Posterior cingulate gyrus (tissue), 11 donors: ENCODE data around the gene MCF2.
A peak's percentile ranks its signal among the peaks of the same experiment; 100 is the strongest.
"Not testable (repeated sequence)": the region's sequence is repeated elsewhere in the genome, so short reads cannot be mapped to it uniquely, and the experiment has no call there.

Experiments
- DNase-seq, 10 donors: peaks; one replicate each; pipeline versions ENCODE4 v3.0.0 to v3.0.0-alpha.2; 2020 to 2021; ENCODE audit warnings: mixed read lengths in 3 of 10
- intact Hi-C: fragments of 100-400 bp; cut with DNase I; formaldehyde crosslinking; loops from one replicate; pipeline ENCODE4 v1.15.1; 2023

The MCF2 gene, protein sequence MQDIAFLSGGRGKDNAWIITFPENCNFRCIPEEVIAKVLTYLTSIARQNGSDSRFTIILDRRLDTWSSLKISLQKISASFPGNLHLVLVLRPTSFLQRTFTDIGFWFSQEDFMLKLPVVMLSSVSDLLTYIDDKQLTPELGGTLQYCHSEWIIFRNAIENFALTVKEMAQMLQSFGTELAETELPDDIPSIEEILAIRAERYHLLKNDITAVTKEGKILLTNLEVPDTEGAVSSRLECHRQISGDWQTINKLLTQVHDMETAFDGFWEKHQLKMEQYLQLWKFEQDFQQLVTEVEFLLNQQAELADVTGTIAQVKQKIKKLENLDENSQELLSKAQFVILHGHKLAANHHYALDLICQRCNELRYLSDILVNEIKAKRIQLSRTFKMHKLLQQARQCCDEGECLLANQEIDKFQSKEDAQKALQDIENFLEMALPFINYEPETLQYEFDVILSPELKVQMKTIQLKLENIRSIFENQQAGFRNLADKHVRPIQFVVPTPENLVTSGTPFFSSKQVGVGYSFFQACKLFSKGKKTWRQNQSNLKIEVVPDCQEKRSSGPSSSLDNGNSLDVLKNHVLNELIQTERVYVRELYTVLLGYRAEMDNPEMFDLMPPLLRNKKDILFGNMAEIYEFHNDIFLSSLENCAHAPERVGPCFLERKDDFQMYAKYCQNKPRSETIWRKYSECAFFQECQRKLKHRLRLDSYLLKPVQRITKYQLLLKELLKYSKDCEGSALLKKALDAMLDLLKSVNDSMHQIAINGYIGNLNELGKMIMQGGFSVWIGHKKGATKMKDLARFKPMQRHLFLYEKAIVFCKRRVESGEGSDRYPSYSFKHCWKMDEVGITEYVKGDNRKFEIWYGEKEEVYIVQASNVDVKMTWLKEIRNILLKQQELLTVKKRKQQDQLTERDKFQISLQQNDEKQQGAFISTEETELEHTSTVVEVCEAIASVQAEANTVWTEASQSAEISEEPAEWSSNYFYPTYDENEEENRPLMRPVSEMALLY

DNA sequence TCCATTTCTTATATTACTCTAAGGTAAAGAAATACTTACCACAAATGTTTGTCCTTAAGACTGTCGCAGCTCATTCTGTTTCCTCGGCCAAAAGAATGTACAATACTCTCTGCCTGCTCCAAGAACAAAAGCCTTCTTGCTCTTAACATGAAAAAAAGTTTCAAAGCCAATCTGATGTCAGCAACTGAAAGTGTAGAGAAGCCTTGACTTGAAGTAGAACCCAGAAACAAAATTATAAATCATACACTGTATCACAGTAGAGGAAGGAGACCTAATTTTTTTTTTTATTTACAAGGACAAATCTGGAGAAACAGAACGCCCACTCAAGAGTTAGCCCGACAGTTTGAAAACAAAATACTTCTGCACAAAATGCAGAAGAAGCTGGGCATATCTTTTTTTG lies at the start of gene MCF2:
TSS of gene MCF2 (minus strand) at position 101 of the 400 bp plus-strand sequence. CDS start 56,423 bp downstream, outside the sequence.
- intact Hi-C loops: no loop called here
- no peak for DNase-seq

- no peak for DNase-seq
- intact Hi-C loops: no loop called here
These were observed 43.1 kb upstream of the MCF2 start for GRCh38 chrX:139751053-139751452.

DNA sequence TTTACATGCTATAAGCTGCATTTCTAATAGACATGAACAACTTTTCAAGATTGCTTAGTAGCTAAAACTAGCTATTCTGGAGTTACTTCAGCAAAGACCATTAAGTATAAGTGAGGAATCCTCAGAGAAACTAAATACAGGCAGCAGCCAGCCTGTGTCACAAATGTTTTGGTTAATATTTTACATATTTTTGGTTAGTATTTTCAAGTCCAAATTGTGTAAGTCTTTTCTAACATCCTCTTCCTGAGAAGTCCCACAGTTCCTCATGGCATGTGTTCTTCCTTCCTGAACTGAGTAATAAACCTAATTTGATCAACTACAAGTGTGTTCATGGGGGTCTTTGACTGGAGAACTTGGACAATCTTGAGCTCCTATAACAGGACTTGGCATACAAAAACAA lies 42.4 kb upstream of the MCF2 start:
- DNase-seq: no peak
- intact Hi-C loops: no loop called here

- intact Hi-C loops: no loop called here
- no peak for DNase-seq
These were observed 31.2 kb upstream of the MCF2 start for GRCh38 chrX:139739138-139739537.

- DNase-seq: no peak
- intact Hi-C loops: no loop called here
These were observed 30.6 kb upstream of the MCF2 start for GRCh38 chrX:139738581-139738980.

- intact Hi-C loops: no loop called here
- DNase-seq: no peak
These were observed 28.2 kb upstream of the MCF2 start for GRCh38 chrX:139736151-139736550.

GRCh38 chrX:139734996-139735395 lies 27.0 kb upstream of the MCF2 start:
- DNase-seq: no peak
- intact Hi-C loops: no loop called here

GRCh38 chrX:139725720-139726119 lies 17.8 kb upstream of the MCF2 start:
- intact Hi-C loops: no loop called here
- no peak for DNase-seq

- intact Hi-C loops: no loop called here
- no peak for DNase-seq
These were observed 16.7 kb upstream of the MCF2 start for GRCh38 chrX:139724626-139725025.

GRCh38 chrX:139720979-139721378 lies 13.0 kb upstream of the MCF2 start:
- DNase-seq: no peak
- intact Hi-C loops: no loop called here

DNA sequence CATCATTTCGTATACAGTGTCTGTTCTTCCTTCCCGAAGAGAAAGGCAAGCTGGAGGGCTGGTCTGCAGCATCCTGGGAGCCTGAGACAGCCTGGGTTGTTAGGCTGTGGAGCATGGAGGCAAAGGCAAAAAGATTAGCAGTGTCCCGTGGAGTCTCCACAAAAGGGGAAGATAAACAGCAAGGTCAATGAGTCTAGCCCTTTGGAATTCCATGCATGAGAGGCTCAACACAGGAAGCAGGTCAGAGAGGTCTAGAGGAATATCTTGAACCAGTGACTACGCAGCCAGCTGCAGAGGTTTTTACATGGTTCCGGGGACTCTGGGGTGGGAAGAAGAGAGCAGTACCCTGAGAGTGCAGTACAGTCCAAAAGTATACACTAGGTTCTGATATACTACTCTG lies 12.2 kb upstream of the MCF2 start:
- intact Hi-C loops: no loop called here
- no peak for DNase-seq

- intact Hi-C loops: no loop called here
- DNase-seq: no peak
These were observed 5.3 kb downstream of the MCF2 start for GRCh38 chrX:139702658-139703057.

GRCh38 chrX:139692908-139693307 lies 15.1 kb downstream of the MCF2 start:
- intact Hi-C loops: no loop called here
- DNase-seq: peak in 1 of 10 donors; percentile 34

DNA sequence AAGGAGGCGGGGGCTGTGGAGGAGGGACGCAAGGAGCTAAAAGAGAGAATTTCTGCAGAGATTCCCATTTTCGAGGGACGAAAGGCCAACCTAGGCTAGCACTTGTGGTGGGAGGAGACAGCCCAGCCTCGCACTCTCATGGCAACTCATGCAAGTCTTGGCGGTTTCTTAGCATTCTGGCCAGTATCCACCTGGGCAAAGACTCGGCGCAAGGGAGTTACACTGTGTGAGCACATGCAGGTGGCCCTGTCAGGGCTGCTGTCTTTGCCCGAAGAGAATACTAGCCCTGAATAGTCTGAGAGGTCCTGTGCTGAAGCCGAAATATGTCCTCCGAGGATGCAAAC lies 15.5 kb downstream of the MCF2 start:
- no peak for DNase-seq
- intact Hi-C loops: no loop called here

DNA sequence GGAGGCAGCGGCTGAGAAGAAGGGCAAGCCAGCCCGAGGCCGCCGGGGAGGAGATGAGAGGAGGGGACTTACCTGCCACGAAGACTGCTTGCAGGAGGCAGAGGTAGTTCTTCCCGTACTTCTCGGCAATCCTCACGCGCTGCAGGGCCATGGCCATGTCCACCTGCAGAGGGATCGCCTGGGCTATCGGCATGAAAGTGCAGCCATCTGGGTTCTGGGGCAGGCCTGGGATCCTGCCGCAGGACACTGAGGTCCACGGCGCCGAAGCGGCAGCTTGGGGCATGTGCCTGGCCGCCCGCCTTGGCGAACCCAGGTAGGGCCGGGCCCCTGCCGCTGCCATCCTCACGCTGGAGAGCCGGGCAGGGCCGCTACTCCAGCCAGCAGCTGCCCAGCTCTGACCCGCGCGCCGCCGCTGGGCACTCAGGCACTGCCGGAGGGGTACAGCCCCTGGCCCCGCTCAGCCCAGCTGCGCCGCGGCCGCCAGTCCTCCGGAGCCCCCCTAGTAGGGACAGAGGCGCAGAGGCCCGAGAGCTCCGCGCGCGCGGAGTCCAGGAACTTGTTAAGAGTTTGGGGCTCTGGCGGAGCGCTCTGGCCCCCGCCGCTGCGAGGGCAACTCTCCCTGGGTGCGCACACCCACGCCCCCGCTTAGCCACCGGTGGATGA lies 16.0 kb downstream of the MCF2 start:
- peak in 1 of 10 donors; percentile 77 for DNase-seq
- intact Hi-C loops: no loop called here

DNA sequence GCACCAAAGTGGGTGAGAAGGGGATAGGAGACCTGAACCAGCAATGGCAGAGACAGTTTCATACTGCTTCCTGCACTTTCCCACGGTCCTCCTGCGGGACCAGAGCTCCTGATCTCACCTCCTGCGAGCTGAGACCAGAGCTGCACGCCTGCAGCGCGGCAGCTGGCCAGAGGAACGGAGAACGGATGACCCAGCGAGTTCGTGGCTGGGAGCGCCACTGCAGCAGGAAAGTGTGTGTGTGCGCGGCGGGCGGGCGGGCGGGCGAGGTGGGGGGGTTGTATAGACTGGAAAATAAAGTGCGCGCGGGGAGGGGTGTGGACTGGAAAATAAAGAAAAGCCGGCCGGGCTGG lies 16.5 kb downstream of the MCF2 start:
- no peak for DNase-seq

GRCh38 chrX:139685175-139685574 lies 22.8 kb downstream of the MCF2 start:
- intact Hi-C loops, DNase-seq: not testable (repeated sequence)

More for the DNA sequence above, 16.5 kb downstream of the MCF2 start:
- intact Hi-C loops: no loop called here

DNA sequence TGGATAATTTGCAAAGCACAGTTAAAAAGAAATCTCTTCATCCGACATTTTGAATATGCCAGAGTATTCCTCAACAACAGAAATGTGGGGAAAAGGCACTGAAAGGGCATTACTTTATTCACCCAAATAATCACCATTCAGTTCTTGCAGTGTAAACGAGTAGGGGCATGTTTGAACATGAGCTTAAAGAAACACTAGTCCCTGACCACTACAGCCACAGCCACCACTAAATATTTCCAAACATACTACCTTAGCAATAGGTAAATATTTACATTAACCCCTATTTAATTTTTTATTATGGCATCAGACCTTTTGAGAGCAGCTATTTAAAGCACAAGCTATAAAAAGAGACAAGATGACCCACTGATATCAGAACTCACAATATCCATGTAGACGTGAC lies 27.6 kb downstream of the MCF2 start:
- intact Hi-C loops: no loop called here
- DNase-seq: no peak

DNA sequence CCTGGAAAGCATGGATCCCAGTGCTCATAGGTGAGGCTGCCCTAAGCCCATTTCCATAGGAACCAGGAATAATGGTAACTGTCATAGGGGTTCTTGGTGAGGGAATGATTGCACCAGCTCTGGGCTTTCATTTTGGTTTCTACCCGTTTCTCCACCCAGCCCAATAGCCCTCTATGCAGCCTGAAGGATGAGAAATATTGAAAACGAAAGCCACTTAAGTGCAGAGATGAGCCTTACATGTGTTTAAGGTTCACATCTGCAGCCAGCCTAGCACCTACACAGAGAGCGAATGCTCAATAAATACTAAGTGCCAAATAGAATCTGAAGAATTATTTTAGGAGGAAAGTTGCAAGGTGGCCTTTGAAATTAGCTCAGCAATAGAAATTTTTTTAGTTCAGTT lies 60.4 kb downstream of the MCF2 start:
- intact Hi-C loops: no loop called here
- no peak for DNase-seq

DNA sequence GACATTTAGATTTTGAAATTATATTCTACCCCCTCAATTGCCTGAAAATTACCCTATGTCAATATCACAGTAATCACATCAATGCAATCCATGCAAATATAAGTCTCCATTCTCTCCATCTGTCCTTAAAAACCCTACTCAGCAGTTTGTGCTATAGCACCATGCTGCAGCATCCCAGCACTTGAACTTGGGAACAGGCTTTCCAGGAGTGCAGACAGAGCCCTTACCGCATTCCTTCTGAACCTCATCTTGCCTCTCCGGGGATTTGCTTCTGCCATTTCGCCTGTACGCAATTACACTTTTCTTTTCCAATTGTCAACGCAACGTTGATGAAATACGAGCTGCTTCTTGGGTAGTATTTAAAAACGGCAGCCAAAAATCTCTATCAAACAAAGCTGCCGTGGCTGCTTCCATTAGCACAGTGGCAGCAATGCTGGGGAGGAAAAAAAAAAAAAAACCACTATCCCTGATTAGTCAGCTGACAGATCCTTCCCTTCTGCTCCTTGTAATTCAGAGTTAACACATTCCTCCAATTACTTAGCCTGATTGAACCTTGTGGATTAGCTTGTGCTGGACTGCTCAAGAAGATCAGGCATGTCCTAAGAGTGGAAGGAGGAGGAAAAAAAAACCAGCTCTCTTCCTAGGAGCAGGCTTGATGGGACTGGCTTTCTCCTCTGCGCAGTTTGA lies 65.6 kb downstream of the MCF2 start:
- peak in 2 of 10 donors; percentile 2 to 68 for DNase-seq
- intact Hi-C loops: no loop called here
